ENCODE results near the gene PCARE.

PCARE gene

GRCh38 chr2:29051730-29052129 lies 22.6 kb downstream of the PCARE start:
- TF ChIP-seq, protein P1, sequence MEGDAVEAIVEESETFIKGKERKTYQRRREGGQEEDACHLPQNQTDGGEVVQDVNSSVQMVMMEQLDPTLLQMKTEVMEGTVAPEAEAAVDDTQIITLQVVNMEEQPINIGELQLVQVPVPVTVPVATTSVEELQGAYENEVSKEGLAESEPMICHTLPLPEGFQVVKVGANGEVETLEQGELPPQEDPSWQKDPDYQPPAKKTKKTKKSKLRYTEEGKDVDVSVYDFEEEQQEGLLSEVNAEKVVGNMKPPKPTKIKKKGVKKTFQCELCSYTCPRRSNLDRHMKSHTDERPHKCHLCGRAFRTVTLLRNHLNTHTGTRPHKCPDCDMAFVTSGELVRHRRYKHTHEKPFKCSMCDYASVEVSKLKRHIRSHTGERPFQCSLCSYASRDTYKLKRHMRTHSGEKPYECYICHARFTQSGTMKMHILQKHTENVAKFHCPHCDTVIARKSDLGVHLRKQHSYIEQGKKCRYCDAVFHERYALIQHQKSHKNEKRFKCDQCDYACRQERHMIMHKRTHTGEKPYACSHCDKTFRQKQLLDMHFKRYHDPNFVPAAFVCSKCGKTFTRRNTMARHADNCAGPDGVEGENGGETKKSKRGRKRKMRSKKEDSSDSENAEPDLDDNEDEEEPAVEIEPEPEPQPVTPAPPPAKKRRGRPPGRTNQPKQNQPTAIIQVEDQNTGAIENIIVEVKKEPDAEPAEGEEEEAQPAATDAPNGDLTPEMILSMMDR (IDR thresholded peaks at IDR 0.05; ENCODE audit: borderline replicate concordance, insufficient read depth, low read depth, low read length) = no peak
- no peak overlapping the region for H3K4me3 ChIP-seq (ENCODE audit: low read depth, low read length)

GRCh38 chr2:29050591-29050990 lies 23.7 kb downstream of the PCARE start:
- H3K4me3 ChIP-seq (ENCODE audit: low read depth, low read length) = no peak overlapping the region
- TF ChIP-seq, protein P1 (IDR thresholded peaks at IDR 0.05; ENCODE audit: borderline replicate concordance, insufficient read depth, low read depth, low read length) = no peak

- TF ChIP-seq, protein P1 (IDR thresholded peaks at IDR 0.05; ENCODE audit: borderline replicate concordance, insufficient read depth, low read depth, low read length) = no peak
- H3K4me3 ChIP-seq (ENCODE audit: low read depth, low read length) = no peak overlapping the region
Observed at GRCh38 chr2:29047083-29047845, 27.1 kb downstream of the PCARE start.

GRCh38 chr2:29046321-29046720 lies 28.0 kb downstream of the PCARE start:
- H3K4me3 ChIP-seq (ENCODE audit: low read depth, low read length) = no peak overlapping the region
- TF ChIP-seq, protein P1 (IDR thresholded peaks at IDR 0.05; ENCODE audit: borderline replicate concordance, insufficient read depth, low read depth, low read length) = no peak

DNA sequence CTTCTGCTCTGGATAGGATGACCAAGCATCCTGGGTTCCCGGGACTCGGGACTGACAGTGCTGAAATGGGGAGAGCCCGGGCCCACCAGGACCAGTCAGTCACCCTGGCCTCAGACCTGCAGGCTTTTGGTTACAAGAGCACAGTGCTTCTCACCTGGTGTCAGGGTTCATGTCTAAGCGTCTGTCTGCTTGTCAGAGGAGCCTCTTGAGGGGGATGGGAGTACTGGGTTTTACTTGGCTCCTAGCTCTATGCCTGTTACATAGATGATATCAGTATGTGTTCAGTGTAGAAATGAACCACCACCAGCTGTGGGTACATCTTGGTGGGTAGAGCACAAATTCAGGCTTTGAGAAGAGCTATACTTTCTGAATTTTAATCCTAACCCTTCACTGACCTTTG lies 29.9 kb downstream of the PCARE start:
- no peak overlapping the region for H3K4me3 ChIP-seq (ENCODE audit: low read depth, low read length)
- TF ChIP-seq, protein P1 (IDR thresholded peaks at IDR 0.05; ENCODE audit: borderline replicate concordance, insufficient read depth, low read depth, low read length) = no peak

- TF ChIP-seq, protein P1 (IDR thresholded peaks at IDR 0.05; ENCODE audit: borderline replicate concordance, insufficient read depth, low read depth, low read length) = no peak
- H3K4me3 ChIP-seq (ENCODE audit: low read depth, low read length) = no peak overlapping the region
Observed at GRCh38 chr2:29042561-29043075, 31.7 kb downstream of the PCARE start.

DNA sequence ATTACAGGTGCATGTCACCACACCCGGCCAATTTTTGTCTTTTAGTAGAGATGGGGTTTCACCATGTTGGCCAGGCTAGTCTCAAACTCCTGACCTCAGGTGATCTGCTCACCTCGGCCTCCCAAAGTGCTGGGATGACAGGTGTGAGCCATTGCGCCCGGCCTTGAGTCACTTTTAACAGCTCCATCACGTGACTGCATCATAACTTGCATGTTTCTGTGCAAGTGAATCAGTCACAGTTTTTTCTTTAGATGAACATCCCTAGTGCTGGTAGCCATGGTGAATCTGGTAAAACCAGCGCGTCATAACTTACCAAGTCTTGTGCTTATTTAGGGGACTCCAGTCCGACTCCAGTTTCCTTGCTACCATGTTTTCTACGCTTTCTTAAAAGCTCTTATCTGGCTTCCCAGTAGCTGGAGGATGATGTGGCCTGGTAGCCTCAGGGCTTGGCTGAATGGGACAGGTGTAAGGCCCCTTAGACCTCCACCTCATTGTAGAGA lies 33.1 kb downstream of the PCARE start:
- no peak overlapping the region for H3K4me3 ChIP-seq (ENCODE audit: low read depth, low read length)
- TF ChIP-seq, protein P1 (IDR thresholded peaks at IDR 0.05; ENCODE audit: borderline replicate concordance, insufficient read depth, low read depth, low read length) = no peak
